Hematopoietic multipotent progenitor cell treated with erythropoietin and hydrocortisone succinate and interleukin-3 and kit ligand, for 8 days (in vitro differentiated cells): ENCODE data around the gene MRPS16.

Experiments used
- DNase-seq: peaks from one replicate; pipeline ENCODE4 v3.0.0-alpha.2; 2015

The MRPS16 gene

DNA sequence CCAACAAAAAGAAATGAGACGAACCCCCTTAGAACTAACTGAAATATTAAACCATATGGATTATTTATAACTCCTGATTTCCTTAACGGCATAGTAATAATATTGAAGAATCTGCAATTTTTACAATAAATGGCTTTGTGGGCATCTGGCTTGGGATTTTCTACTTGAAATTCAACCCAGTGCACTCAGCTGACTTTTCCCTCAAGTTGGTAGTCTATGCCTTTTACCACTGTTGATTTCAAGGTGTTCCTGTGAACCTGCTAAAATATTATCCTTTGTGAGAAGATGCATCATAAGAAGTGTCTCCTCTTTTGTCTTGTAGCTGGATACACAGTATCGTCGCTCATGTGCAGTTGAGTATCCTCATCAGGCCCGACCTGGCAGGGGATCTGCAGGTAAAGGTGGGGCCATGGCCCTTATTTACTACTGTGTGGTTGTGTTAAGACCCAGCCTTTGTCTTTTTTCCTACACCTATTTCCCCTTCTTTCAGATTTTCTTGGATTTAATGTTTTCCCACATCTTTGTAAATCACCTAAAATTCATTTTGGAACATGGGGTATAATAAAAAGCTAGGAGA lies 13.4 kb downstream of the MRPS16 start:
- DNase-seq: no peak

DNA sequence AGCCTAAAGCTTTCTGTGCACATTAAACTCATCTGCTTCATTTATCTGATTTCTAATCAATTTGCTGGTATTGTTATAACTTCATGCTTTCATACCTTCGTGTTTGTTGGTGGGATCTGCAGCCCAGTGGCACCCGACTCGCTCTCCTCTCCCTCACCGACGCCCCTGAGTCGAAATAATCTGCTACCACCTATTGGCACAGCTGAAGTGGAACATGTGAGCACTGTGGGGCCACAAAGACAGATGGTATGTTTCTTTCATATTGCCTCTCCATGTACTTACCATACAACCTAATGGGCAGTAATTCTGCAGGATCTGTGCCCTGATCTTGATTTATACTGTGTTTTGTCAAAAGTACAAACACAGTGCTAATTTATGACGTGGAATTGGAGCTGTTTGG lies 17.7 kb downstream of the MRPS16 start:
- no peak for DNase-seq

DNA sequence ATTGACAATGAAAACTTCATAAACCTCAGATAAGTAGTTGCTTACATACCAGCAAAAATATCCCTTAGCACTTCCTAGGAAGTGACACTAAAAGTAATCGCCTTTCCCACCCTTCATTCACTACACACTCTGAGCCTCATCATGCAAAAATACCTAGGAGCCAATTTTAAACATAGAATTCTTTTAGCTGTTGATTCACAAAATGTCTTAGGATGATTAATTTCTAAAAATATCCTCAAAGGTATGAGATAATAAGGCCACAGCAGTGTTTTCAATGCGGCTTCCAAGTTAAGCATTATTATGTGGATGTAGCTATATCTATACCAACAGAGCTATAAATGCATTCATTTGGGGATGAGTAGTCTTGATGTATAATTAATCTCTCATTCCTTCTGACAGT lies 18.6 kb downstream of the MRPS16 start:
- DNase-seq: no peak

DNA sequence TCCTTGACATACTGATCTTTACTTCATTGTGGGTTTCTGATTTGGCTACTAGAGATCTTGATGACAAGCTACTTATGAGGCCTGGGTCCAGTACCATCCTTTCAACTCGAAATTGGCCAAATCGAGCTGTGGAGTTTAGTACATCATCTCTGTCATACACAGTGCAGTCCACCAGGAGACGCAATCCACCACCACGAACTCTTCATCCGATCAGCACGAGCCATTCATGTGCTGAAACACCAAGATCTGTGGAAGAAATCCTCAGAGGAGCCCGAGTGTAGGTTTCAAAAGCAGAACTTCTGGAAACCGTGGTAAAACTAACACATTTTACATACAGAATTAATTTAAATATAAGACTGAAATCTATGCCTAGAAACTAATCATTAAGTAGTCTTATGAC lies 19.6 kb downstream of the MRPS16 start:
- DNase-seq: peak; percentile 51

DNA sequence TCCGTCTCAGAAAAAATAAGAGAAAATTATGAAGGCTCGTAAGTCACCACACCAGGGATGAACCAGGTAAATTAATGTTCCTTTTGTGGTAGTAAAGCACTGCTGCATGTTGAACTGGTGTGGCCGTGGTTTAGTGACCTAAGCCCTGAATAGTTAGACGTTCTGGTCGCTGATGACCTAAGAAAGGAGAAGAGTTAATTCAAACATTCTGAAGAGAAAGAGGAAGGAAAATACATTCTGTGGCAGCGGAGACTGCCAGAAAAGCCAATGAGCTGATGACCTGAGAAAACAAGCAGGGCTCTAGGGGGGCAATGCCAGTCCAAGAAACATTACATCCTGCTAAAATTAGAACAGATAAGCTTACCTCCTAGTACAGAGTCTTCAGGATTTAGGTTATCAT lies 22.9 kb downstream of the MRPS16 start:
- no peak for DNase-seq

DNA sequence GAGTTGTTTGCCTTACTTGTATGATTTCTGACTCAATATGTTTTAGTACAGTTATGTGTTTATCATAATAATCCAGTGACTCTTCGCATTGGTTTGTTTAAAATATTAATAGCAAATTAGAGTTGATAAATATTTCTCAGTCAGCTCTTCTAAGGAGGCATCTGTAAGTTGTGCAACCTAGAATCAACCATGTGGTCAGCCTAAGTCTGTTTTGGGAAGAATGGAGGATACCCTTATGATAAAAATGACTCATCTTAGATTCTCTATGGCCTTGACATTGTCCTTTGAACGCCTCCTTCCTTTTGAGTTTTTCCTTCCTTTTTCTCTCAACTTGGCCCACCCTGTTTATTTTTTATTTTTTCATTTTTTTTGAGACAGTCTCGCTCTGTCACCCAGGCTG lies 24.2 kb downstream of the MRPS16 start:
- DNase-seq: no peak

DNA sequence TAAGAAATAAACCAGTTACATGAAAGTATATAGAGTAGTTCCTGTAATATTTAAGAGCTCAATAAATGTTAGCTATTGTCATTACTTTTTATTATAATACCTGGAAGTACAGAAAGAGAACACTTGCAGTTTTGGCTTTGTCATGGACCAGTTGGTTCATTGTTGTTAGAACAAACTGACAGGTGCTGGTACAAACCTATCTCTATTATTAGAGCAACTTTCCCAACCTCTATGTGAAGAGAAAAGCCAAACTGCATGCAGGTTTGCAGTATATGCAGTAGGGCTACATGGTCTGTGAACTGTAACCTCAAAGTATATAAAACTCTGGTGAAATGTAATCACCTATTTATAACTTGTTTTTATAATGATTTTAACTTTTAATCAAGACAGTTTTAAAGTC lies 25.8 kb downstream of the MRPS16 start:
- DNase-seq: no peak

DNA sequence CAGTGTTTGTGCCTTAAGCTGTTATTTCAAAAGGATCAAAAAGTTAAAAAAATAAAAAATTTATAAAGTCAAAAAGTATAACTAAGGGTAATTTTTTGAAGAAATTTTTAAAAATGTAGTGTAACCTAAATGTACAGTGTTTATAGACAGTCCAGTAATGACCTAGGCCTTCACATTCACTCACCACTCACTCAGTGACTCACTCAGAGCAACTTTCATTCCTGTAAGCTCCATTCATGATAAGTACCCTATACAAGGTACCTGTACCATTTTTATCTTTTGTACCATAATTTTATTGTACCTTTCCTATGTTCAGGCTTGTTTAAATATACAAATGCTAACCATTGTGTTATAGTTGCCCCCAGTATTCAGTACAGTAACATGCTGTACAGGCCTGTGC lies 26.9 kb downstream of the MRPS16 start:
- DNase-seq: no peak

DNA sequence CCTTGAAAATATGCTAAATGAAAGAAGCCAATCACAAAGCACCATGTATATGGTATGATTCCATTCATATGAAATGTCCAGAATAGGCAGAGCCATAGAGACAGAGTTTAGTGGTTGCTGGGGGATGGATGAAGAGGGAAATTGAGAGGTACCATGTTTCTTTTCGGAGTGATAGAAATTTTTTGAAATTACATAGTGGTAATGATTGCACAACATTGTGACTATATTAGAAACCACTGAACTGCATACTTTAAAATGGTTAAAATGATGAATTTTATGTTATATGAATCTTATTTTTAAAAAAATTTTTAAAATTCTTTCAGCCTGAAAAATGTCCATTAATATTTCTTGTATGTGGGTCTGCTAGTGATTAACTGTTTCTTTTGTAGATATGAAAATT lies 31.5 kb downstream of the MRPS16 start:
- DNase-seq: no peak

DNA sequence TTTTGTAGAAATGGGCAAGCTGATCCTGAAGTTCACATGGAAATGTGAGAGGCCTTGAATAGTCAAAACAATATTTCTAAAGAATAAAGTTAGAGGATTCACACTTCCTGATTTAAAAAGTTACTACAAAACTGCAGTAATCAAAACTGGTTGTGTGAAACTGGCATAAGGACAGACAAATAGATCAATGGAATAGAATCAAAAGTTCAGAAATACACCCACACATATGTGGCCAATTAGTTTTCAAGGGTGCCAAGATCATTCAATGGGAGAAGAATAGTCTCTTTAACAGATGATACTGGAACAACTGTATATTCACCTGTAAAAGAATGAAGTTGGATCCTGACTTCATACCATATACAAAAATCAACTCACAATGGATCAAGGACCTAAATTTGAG lies 33.1 kb downstream of the MRPS16 start:
- no peak for DNase-seq

DNA sequence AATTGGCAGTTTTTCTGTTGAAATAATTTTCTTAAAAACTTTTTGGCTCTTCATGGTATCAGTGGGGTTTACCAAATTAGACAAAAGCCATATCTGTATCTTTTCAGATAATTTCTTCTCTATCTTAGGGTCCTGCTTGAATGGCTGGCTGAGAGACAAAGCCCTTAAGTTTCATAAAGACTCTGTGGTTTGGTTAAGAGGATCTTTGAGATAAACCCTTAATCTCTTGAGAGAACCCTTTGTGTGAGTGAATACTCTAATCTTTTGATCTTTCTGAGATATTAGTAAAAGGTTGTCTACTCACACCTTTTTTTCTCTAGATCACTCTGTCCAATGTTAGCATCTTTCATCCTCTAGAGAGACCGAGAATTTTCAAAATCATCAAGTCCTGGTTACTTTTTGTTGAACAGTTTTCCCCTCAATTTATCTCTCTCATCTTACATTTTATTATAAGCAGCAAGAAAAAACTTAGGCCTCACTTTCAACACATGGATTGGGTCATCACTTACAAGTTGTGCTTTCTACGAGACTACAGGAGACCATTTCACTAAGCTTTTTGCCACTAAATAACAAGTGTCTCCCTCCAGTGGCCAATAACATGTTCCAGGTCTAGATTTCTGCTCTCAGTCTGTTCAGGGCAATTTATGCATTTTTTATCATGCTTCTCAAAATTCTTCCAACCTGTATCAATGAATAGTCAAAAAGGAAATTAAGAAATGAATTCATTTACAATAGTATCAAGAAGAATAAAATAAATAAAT lies 33.8 kb downstream of the MRPS16 start:
- peak; percentile 61 for DNase-seq

DNA sequence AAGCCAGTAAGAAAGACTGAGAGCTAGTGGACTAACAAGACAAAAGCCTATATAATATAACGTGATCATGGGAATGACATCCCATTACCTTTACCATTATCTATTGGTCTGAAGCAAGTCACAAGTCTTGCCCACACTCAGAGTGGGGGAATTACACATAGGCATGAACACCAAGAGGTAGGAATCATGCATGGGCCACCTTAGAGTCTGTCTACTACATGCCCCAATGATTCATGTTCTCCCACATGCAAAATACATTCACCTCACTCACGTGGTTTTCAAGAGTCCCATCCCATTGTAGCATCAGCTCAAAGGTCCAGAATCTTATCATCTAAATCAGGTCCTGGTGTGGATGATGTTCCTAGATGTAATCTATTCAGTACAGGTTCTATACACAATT lies 34.8 kb downstream of the MRPS16 start:
- DNase-seq: no peak

DNA sequence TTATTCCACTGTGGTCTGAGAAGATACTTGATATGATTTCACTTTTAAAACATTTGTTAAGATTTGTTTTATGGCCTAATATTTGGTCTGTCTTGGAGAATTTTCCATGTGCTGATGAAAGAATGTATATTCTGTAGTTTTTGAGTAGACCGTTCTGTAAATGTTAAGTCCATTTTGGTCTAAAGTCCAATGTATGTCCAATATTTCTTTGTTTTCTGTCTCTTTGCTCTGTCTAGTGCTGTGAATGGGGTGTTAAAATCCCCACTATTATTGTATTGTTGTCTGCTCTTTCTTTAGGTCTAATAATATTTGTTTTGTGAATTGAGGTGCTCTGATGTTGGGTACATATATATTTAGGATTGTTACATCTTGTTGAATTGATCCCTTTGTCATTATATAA lies 36.7 kb downstream of the MRPS16 start:
- DNase-seq: no peak

DNA sequence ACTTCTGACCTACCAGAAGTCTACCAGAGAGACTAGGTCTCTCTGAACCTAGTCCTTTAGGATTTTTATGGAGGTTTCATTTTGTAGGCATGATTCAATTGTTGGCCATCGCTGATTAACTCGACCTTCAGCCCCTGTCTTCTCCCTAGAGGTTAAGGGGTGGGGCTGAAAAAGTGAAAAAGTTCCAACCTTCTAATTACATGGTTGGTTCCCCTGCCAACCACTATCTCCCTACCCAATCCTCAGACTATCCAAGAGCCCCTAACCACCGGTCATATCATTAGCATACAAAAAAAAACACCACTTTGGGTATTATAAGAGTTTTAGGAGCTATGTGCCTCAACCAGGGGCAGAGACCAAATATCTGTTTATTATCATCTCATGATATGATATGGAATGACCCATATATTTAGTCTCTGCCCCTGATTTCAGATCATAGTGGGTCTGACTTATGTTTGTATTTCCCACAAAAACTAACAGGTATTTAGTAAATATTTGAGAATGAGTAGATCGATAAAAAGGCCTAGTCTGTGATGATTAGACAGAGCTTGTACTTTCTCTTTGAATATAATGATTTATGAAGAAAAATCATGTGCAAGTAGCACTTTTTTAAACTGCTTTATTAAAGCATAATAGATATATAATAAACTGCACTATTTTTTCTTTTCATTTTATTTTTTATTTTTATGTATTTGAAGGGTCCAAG lies 41.2 kb downstream of the MRPS16 start:
- DNase-seq: no peak

DNA sequence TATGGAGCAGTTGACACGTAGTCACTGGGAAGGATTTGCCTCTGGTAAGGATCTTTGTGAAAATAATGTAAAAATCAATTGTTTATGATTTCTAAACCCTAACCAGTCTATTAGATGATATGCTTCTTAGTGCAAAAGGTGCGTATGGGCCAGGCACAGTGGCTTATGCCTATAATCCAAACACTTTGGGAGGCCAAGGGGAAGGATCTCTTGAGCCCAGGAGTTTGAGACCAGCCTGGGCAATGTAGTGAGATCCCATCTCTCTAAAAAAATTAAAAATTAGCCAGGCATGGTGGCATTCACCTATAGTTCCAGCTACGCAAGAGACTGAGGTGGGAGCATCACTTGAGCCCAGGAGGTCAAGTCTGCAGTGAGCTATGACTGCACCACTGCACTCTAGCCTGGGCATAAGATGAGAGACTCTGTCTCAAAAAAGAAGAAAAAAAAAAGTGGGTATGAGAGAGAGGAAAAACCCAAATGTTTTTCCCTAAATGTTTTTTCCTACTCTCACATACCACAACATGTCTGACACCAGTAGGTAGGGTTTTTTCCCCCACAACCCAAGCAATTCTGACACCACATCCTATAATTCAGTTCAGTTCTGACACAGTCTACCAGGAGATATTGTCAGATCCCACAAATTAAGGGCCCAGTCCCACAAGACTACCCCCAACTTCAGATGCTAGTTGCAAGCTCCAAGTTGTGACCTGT lies 41.9 kb downstream of the MRPS16 start:
- no peak for DNase-seq

DNA sequence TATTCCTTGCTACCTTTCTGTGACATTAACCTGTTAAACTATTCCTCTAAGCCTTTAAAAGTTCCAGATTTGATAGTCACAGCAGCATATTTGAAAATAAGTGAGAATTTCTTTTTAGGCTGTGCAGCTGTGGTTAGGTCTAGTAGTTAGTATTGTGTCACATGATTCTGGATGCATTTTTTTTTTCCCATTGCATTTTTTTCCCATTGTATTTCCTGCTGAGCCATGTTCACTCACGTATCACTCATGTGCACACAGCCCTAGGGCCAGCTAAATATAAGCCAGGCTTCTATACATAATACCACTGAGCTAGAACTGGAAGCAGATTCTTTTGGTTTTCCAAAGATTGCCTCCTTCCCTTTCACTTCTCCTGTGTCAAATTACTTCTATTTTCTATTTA lies 42.7 kb downstream of the MRPS16 start:
- DNase-seq: no peak

DNA sequence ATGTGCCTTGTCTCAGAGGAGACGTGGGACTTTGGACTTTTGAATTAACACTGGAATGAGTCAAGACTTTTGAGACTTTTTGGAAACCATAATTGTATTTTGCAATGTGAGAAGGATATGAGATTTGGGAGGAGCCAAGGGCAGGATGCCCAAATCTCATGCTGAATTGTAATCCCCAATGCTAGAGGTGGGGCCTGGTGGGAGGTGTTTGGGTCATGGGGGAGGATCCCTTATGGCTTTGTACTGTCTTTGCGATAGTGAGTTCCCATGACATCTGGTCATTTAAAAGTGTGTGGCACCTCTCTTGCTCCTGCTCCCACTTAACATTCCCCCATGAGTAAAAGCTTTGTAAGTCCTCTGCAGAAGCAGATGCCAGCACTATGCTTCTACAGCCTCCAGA lies 44.6 kb downstream of the MRPS16 start:
- no peak for DNase-seq

DNA sequence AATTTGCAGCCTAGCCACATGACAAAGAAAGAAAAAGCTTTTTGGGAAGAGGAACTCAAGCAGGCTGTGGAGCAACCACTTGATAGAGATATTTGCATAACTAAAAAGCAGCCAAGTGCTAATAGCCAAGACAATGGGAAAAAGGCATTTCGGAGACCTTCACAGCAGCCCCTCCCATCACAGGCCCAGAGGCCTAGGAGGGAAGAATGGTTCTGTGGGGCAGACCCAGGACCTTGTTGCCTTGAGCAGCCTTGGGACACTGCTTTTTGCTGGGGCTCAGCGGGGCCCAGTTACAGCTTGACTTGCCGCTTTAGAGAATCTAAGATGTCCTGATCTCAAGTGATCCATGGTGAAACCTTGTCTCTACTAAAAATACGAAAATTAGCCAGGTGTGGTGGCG lies 46.1 kb downstream of the MRPS16 start:
- no peak for DNase-seq

DNA sequence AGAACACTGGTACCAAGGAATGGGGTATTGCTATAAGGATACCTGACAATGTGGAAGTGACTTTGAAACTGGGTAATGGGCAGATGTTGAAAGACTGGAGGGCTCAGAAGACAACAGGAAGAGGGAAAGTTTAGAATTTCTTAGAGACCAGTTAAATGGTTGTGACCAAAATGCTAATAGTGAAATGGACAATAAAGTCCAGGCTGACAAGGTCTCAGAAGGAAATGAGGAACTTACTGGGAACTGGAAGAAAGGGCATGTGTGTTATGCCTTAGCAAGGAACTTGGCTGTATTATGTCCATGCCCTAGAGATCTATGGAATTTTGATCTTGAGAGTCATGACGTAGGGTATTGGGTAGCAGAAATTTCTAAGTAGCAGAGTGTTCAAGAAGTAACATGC lies 46.6 kb downstream of the MRPS16 start:
- DNase-seq: no peak

DNA sequence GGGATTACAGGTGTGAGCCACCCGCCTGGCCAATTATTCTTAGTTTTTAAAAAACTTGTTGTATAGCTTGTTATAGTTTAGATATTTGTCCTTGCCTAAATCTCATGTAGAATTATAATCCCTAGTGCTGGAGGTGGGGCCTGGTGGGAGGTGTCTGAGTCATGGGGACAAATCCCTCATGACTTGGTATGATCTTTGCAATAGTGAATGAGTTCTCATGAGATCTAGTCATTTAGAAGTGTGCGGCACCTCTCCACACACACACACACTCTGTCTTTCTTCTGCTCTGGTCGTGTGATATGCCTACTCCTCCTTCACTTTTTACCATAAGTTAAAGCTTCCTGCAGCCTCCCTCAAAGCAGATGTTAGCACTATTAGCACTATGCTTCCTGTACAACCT lies 47.4 kb downstream of the MRPS16 start:
- no peak for DNase-seq
